ENCODE data around the gene SPATA31E1.

The SPATA31E1 gene

DNA sequence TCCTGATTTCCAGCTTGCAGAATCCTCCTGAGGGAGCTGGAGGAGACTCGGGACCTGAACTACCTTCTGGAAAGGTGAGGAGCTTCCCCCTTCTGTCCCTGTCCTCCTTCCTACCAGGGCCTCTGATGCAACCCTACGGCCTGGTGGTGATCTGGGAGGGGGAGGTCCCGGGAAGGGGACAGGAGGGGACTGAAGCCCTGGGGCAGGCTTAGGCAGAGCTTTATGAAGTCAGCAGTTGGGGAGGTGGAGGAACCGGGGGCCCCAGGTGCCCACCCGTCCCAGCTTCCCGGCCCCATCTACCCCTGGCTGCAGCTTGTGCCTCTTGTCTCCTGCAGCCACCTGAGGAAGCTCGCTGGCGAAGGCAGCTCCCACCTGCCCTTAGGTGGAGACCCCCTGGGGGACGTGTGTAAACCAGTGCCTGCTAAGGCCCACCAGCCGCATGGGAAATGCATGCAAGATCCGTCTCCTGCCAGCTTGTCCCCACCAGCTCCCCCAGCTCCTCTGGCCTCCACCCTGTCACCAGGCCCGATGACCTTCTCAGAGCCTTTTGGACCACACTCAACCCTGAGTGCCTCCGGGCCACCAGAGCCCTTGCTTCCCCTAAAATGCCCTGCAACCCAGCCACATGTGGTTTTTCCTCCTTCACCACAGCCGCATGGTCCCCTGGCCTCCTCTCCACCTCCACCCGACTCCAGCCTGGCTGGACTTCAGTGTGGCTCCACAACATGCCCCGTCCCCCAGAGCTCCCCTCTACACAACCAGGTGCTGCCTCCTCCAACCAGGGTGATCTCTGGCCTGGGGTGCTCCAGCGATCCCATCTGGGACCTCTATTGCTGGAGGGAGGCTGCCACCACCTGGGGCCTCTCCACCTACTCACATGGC is 2.1 kb downstream of the SPATA31E1 start:
- TF ChIP-seq SIN3A (IDR thresholded peaks at IDR 0.05; ENCODE audit: borderline replicate concordance, insufficient read depth, low read length) (no peak), TAF1 (IDR thresholded peaks at IDR 0.05; ENCODE audit: borderline replicate concordance, insufficient read depth, low read length) (no peak), POLR2AphosphoS5 (IDR thresholded peaks at IDR 0.05; ENCODE audit: low read depth, low read length) (no peak), FOXP2 (optimal IDR thresholded peaks at IDR 0.05; ENCODE audit: borderline replicate concordance, extremely low read depth, extremely low read length, insufficient read depth) (no peak)
- TF ChIP-seq, protein P1, sequence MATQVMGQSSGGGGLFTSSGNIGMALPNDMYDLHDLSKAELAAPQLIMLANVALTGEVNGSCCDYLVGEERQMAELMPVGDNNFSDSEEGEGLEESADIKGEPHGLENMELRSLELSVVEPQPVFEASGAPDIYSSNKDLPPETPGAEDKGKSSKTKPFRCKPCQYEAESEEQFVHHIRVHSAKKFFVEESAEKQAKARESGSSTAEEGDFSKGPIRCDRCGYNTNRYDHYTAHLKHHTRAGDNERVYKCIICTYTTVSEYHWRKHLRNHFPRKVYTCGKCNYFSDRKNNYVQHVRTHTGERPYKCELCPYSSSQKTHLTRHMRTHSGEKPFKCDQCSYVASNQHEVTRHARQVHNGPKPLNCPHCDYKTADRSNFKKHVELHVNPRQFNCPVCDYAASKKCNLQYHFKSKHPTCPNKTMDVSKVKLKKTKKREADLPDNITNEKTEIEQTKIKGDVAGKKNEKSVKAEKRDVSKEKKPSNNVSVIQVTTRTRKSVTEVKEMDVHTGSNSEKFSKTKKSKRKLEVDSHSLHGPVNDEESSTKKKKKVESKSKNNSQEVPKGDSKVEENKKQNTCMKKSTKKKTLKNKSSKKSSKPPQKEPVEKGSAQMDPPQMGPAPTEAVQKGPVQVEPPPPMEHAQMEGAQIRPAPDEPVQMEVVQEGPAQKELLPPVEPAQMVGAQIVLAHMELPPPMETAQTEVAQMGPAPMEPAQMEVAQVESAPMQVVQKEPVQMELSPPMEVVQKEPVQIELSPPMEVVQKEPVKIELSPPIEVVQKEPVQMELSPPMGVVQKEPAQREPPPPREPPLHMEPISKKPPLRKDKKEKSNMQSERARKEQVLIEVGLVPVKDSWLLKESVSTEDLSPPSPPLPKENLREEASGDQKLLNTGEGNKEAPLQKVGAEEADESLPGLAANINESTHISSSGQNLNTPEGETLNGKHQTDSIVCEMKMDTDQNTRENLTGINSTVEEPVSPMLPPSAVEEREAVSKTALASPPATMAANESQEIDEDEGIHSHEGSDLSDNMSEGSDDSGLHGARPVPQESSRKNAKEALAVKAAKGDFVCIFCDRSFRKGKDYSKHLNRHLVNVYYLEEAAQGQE (IDR thresholded peaks at IDR 0.05; ENCODE audit: insufficient read depth in 1 of 2, low read depth in 2 of 2, low read length in 2 of 2): no peak

DNA sequence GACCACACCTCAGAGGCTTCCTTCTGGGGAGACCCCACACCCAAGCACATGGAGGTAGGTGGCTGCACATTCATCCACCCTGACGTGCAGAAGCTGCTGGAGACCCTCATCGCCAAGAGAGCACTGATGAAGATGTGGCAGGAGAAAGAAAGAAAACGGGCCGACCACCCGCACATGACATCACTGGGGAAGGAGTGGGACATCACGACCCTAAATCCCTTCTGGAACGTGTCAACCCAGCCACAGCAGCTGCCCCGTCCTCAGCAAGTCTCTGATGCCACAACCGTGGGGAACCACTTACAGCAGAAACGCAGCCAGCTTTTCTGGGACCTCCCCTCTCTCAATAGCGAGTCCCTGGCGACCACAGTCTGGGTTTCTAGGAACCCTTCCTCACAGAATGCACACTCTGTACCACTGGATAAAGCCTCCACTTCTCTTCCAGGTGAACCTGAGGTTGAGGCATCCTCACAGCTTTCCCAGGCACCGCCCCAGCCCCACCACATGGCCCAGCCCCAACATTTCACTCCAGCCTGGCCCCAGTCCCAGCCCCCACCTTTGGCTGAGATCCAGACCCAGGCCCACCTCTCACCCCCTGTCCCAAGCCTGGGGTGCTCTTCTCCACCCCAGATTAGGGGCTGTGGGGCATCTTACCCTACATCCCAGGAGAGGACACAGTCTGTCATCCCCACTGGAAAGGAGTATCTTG is 3.0 kb downstream of the SPATA31E1 start:
- TF ChIP-seq TAF1 (IDR thresholded peaks at IDR 0.05; ENCODE audit: borderline replicate concordance, insufficient read depth, low read length) (no peak), FOXP2 (optimal IDR thresholded peaks at IDR 0.05; ENCODE audit: borderline replicate concordance, extremely low read depth, extremely low read length, insufficient read depth) (no peak), SIN3A (IDR thresholded peaks at IDR 0.05; ENCODE audit: borderline replicate concordance, insufficient read depth, low read length) (no peak)
- TF ChIP-seq, protein P1 (IDR thresholded peaks at IDR 0.05; ENCODE audit: insufficient read depth in 1 of 2, low read depth in 2 of 2, low read length in 2 of 2): no peak

DNA sequence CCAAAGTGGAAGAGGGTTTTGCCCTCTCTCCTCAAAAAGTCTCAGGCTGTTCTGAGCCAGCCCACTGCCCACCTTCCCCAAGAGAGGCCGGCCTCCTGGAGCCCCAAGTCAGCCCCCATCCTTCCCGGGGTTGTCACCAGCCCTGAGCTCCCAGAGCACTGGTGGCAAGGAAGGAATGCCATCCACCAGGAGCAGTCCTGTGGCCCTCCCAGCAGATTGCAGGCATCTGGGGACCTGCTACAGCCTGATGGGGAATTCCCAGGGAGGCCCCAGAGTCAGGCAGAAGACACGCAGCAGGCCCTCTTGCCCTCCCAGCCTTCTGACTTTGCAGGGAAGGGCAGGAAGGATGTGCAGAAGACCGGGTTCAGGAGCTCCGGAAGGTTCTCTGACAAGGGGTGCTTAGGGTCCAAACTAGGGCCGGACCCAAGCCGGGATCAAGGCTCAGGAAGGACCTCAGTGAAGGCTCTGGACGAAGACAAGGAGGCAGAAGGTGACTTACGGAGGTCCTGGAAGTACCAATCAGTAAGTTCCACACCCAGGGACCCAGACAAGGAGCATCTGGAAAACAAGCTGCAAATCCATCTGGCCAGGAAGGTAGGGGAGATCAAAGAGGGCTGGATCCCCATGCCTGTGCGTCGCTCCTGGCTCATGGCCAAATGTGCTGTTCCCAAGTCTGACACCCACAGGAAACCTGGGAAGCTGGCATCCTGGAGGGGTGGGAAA is 3.7 kb downstream of the SPATA31E1 start:
- TF ChIP-seq SIN3A (IDR thresholded peaks at IDR 0.05; ENCODE audit: borderline replicate concordance, insufficient read depth, low read length) (no peak), TAF1 (IDR thresholded peaks at IDR 0.05; ENCODE audit: borderline replicate concordance, insufficient read depth, low read length) (no peak), POLR2AphosphoS5 (IDR thresholded peaks at IDR 0.05; ENCODE audit: low read depth, low read length) (no peak), FOXP2 (optimal IDR thresholded peaks at IDR 0.05; ENCODE audit: borderline replicate concordance, extremely low read depth, extremely low read length, insufficient read depth) (no peak)
- TF ChIP-seq, protein P1 (IDR thresholded peaks at IDR 0.05; ENCODE audit: insufficient read depth in 1 of 2, low read depth in 2 of 2, low read length in 2 of 2): no peak

DNA sequence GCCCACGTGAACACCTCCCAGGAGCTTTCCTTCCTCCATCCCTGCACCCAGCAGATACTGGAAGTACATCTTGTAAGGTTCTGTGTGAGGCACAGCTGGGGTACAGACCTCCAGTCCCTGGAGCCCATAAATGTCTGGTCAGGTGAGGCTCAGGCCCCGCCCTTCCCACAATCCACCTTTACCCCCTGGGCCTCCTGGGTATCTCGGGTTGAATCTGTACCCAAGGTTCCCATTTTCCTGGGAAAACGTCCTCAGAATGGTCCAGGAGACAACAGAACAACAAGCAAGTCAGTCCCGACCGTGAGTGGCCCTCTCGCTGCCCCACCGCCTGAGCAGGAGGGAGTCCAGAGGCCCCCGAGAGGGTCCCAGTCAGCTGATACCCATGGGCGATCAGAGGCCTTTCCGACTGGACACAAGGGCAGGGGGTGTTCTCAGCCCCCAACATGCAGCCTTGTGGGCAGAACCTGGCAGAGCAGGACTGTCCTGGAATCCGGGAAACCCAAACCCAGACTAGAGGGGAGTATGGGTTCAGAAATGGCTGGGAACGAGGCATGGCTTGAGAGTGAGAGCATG is 4.3 kb downstream of the SPATA31E1 start:
- TF ChIP-seq, protein P1 (IDR thresholded peaks at IDR 0.05; ENCODE audit: insufficient read depth in 1 of 2, low read depth in 2 of 2, low read length in 2 of 2): no peak
- TF ChIP-seq POLR2AphosphoS5 (IDR thresholded peaks at IDR 0.05; ENCODE audit: low read depth, low read length) (no peak), FOXP2 (optimal IDR thresholded peaks at IDR 0.05; ENCODE audit: borderline replicate concordance, extremely low read depth, extremely low read length, insufficient read depth) (no peak), TAF1 (IDR thresholded peaks at IDR 0.05; ENCODE audit: borderline replicate concordance, insufficient read depth, low read length) (no peak), SIN3A (IDR thresholded peaks at IDR 0.05; ENCODE audit: borderline replicate concordance, insufficient read depth, low read length) (no peak)

All from PFSK-1 (cell line).